Effector CD8-positive, alpha-beta T cell (primary cell): ENCODE data around the gene SLC25A29.

Experiments
- DNase-seq: peaks from one replicate; lab custom pipeline; 2025; lab: John Stamatoyannopoulos, UW

SLC25A29 gene

GRCh38 chr14:100281286-100282082 lies 24.8 kb downstream of the SLC25A29 start:
- no peak for DNase-seq

DNA sequence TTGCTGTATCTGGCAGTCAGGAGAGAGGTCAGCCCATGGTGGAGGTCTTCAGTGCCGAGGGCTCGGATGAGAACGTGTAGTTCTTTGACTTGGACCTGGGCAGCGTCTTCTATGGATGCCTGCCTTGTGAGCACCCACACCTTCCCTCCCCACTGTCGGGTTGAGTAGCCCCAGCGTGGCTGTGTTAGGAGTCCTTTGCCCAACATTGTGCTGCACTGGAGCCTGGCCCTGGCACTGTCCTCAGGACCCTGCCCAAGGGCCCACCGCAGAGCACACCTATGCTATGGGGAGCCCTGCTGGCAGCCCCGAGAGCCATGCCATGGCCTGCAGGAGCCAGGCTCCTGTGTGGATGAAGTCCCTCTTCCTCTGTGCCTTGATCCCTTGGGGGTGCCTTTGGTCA lies 26.7 kb downstream of the SLC25A29 start:
- no peak for DNase-seq

DNA sequence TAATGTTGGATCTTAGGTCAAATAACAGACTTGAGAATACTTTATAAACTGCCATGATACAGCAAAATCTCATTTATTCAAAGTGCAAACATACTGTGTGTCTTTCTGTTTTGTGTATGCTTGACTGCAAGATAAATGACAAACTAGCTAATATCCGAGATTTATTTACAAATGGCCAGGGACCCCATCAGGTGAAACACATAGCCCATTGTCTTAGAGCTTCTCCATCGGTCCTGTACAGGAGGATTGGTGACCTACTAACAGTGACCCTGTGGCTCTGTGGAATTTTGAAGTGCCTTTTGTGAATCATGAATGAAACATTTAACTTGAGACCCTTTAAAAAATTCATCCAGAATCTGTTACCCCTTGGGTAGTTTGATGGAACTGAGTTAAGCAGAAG lies 27.1 kb downstream of the SLC25A29 start:
- DNase-seq, result no peak

DNA sequence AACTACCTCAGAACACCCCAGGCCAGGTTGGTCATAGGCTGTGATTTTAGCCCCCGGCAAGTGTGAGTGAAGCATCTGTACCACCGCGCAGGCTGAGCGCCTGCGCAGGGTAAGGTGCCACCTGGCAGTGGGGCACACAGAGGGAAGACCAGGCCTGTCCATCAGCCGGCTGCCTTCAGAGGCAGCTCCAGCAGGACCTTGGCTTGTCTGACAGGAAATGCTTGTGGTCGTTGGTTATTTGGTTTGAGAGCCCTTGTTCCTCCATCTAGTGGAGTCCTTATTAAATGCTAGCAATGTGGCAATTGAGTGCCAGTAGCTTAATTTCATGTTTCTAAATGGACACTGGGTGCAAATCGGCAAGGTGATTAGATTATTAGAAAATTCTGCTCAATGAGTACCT lies 27.5 kb downstream of the SLC25A29 start:
- DNase-seq, result no peak

- DNase-seq, result no peak
Observed at GRCh38 chr14:100275214-100275613, 31.0 kb downstream of the SLC25A29 start.

GRCh38 chr14:100274250-100274649 lies 32.0 kb downstream of the SLC25A29 start:
- DNase-seq, result no peak

DNA sequence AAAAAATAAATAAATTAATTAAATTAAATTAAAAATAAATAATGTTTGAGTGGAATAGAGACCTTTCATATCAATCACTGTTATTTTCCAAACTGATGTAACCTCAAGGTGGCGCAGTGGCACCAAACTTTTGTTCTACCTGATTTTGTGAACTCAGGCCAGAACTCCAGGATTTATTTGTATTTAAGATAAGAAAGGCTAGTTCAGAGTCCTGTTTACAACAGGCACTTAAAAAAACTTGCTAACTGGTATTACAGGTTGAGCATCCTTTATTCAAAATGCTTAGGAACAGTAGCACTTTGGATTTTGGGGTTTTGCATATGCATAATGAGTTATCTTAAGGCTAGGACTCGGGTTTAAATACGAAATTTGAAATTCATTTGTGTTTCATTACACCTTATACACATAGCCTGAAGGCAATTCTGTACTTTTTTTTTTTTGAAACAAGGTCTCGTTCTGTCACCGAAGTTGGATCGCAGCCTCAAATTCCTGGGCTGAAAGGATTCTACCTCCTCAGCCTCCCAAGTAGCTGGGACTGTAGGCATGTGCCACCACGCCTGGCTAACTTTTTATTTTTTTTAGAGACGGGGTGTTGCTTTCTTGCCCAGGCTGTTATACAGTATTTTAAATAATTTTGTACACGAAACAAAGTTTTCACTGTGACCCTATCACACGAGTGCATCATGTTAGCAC lies 34.9 kb downstream of the SLC25A29 start:
- no peak for DNase-seq

DNA sequence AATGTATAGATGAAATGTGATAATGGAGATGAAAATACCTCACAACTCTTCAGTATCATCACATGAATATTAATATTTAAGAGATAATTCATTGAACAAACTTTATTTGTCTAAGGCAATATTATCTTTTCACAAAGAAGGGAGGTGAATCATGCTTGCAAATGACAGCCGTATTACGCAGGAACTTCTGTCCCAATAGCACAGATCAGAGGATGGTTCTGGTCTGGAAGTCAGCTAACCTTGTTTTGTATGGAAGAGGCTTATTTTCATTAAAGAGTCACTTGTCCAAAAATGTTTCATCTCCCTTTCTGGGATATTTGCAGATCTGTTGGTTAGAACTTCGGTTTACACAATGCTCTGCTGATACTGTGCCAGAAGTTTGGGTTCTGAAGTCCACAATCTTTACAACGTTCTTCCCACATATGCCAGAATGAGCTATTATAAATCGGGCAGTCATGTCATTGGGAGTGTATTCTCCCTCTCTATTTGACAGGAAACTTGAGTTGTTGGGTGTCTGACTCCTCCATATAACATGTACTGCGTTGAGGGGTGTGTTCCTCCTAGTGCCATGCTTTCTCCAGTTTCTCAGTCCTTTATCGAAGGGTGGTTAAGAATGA lies 37.5 kb downstream of the SLC25A29 start:
- no peak for DNase-seq

DNA sequence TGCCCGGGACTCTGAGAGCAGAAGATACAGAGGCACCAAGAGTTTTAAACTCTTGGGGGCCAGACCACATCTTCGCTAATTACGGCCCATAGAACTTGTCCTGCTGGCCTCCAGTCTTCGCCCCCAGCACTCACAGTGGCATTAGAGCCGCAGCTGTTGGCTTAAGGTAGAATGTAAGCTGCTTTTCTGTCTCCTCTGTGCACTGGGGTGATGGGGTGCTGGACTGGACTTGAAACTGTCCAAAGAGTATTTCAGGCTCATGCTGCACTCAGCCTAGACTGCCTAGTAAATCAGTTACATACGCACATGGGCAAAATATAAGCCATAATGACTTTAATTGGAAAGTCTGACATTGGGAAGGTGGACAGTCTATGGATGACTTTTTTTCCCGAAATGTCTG lies 38.3 kb downstream of the SLC25A29 start:
- no peak for DNase-seq

DNA sequence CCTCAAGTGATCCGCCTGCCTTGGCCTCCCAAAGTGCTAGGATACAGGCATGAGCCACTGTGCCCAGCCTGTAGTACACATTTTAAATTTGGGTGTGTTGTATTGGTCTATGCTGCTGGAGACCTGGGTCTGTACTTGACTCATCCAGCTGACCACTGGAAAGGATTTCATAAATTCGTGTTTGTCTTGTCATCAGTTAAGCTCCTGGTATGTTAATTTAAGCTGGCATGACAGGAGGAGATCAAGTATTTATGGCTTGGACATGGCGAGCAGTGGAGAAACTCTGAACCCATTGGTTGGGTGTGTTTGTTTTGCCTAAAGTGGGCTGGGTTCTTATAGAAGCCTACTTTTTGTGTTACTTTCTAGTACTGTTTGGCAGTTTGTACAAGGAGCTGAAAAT lies 43.1 kb downstream of the SLC25A29 start:
- no peak for DNase-seq

- no peak for DNase-seq
Observed at GRCh38 chr14:100262545-100262944, 43.7 kb downstream of the SLC25A29 start.

GRCh38 chr14:100261621-100262020 lies 44.6 kb downstream of the SLC25A29 start:
- DNase-seq, result no peak

- no peak for DNase-seq
Observed at GRCh38 chr14:100256339-100256895, 49.8 kb downstream of the SLC25A29 start.

GRCh38 chr14:100252684-100253083 lies 53.6 kb downstream of the SLC25A29 start:
- no peak for DNase-seq

DNA sequence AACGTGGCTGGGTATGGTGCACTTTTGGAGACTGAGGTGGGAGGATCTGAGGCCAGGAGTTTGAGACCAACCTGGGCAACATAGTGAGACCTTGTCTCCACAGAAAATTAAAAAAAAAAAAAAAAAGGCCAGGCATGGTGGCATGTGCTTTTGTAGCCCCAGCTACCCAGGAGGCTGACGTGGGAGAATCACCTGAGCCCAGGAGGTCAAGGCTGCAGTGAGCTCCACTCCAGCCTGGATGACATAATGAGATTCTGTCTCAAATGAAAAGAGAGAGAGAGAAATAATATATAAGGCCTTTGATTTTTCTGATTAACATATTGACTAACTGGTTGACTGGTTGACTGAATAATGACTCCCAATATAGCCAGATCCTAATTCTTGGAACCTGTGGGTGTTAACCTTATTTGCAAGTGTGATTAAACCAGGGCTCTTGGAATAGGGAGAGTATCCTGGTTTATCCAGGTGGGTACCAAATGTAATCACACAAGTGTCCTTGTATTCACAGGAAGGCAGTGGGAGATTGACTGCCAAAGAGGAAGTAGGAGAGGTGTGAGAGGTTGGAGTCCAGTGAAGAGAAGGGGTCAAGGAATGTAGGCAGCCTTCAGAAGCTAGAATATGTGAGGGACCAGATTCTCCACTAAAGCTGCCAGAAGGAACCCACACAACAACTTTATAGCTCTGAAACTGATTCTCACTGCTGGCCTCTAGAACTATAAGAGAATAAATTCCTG lies 55.3 kb downstream of the SLC25A29 start:
- no peak for DNase-seq

DNA sequence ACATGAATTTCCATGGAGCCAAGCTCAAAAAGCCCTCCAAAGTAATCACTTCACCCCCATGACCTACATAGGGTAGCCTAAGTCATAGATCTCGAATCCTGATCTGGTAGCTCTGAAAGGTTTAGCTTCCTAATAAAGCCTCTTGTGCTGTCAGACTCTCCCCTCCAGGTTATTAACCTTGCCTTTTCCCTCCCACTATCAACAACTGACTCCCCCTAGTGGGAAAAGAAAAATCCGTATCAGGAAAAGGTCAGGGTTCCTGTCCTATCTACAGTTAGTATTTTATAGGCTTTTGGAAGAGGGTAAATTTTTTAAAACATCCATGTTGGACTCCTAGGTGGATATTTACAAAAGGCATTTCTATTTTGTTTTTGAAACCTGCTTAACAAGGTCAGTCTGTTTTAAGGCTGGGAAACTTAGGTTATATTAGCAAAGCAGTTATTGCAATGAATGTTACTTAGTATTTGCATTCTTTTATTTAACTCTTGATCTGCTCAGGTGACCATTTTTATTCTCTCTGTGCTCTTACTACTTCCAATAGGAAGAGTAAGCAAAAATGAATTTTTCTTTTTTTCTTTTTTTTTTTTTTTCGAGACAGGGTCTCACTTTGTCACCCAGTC lies 59.3 kb downstream of the SLC25A29 start:
- no peak for DNase-seq

DNA sequence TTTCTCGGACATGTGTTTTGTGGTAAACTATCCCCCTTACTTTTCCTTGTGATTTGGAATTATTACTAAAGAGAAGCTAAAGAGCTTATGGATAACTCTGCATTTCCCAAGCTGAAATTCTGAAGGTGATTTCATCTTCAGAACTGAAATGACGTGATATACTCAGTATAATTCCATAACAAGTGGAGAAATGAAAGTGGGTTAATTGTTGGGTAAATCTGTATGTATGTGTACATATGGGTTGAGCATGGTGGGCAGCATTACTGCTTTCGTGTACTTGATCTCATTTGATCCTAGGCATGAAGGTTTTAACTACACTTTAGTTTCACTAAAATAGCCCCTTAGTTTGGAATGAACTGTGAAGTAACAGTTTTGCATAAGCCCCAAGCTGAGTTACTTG lies 63.2 kb downstream of the SLC25A29 start:
- DNase-seq, result no peak

DNA sequence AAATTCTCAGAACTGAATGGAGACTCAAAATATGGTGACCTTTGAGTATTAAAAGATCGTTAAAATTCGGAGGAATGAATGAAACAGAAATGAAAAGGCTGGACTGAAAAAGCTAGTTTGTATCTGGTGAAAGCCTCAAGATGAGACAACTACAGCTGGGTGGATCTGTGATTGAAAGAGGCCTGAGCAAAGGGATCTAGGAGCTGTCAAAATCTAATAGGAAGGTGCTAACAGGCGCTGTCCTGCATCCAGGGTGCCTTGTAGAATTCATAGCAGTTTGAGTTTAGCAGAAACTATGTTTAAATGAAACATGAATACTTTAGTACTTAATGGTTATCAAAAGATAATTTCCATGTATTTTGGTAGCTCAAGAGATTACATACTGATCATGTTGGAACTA lies 65.0 kb downstream of the SLC25A29 start:
- no peak for DNase-seq
